Measurements from ENCODE around the gene ACTA2.

DNA sequence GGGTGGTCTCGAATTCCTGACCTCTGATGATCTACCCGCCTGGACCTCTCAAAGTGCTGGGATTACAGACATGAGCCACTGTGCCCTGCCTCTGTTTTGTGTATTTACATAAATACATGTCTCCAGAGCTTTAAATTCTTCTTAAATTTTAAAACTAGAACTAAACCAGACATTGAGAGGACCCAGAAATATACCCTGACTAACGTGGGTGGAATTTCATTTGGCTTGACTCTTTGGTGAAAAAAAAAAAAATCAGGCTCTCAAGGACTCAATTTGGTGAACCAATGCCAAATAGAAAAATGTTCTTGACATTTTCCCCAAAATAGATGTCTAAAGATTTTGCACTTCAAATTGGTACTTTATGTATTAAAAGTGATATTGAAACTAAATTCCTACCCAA is 21.4 kb upstream of the ACTA2 start:
- no peak for TF ChIP-seq SIN3A (IDR thresholded peaks at IDR 0.05; ENCODE audit: borderline replicate concordance, insufficient read depth, low read length)
- no peak for TF ChIP-seq TAF1 (IDR thresholded peaks at IDR 0.05; ENCODE audit: borderline replicate concordance, insufficient read depth, low read length)

All from PFSK-1 (cell line).